Measurements from ENCODE around the gene RFC4.

The RFC4 gene

GRCh38 chr3:186785495-186786018 lies 20.7 kb downstream of the RFC4 start:
- DNase-seq: no peak

- no peak for DNase-seq
Observed at GRCh38 chr3:186784820-186785494, 21.3 kb downstream of the RFC4 start.

- no peak for DNase-seq
Observed at GRCh38 chr3:186783731-186784515, 22.4 kb downstream of the RFC4 start.

- DNase-seq: peak; percentile 87
Observed at GRCh38 chr3:186783058-186783730, 23.1 kb downstream of the RFC4 start, which contains the start of gene EIF4A2. Gene EIF4A2, plus strand, starts transcription at chr3:186783577. Its CDS starts 34 bp downstream, at chr3:186783611.

- no peak for DNase-seq
Observed at GRCh38 chr3:186782542-186783057, 23.7 kb downstream of the RFC4 start.

GRCh38 chr3:186779204-186779603 lies 27.1 kb downstream of the RFC4 start:
- no peak for DNase-seq

GRCh38 chr3:186775999-186776398 lies 30.3 kb downstream of the RFC4 start:
- no peak for DNase-seq

- DNase-seq: no peak
Observed at GRCh38 chr3:186772701-186773417, 33.4 kb downstream of the RFC4 start.

- no peak for DNase-seq
Observed at GRCh38 chr3:186772281-186772694, 34.0 kb downstream of the RFC4 start.

- no peak for DNase-seq
Observed at GRCh38 chr3:186760897-186761447, 45.3 kb downstream of the RFC4 start.

GRCh38 chr3:186760141-186760833 lies 46.0 kb downstream of the RFC4 start:
- DNase-seq: no peak

- DNase-seq: no peak
Observed at GRCh38 chr3:186759231-186759930, 46.9 kb downstream of the RFC4 start.

- no peak for DNase-seq
Observed at GRCh38 chr3:186757686-186758220, 48.5 kb downstream of the RFC4 start.

- DNase-seq: no peak
Observed at GRCh38 chr3:186757214-186757613, 49.1 kb downstream of the RFC4 start.

GRCh38 chr3:186754871-186755270 lies 51.4 kb downstream of the RFC4 start:
- no peak for DNase-seq

- no peak for DNase-seq
Observed at GRCh38 chr3:186754006-186754405, 52.3 kb downstream of the RFC4 start.

GRCh38 chr3:186751480-186751879 lies 54.8 kb downstream of the RFC4 start:
- DNase-seq: no peak

GRCh38 chr3:186750316-186750715 lies 56.0 kb downstream of the RFC4 start:
- DNase-seq: no peak

GRCh38 chr3:186746008-186746407 lies 60.3 kb downstream of the RFC4 start:
- DNase-seq: peak; percentile 50

GRCh38 chr3:186743666-186744065 lies 62.6 kb downstream of the RFC4 start:
- DNase-seq: no peak
